SK-N-SH (cell line): Measurements from ENCODE around the gene ITGA6. TPM values are rescaled to one million over a fixed set of nuclear protein-coding genes. Genes with fewer than 3 reads are reported as not detected.

Source experiments
- CTCF ChIA-PET: fragments of 300-600, 350-600 bp; formaldehyde crosslinking; extraction: SDS; loops from one replicate; lab custom pipeline; 2021; lab: Yijun Ruan, JAX
- POLR2A ChIA-PET: fragments of 350-600 bp; sonication (Branson Sonifier 250); formaldehyde crosslinking; extraction: SDS; loops from one replicate; lab custom pipeline; 2020; ENCODE audit warnings: antibody characterized with exemption, inconsistent platforms; lab: Yijun Ruan, JAX
- DNase-seq: peaks from one replicate; pipeline ENCODE4 v3.0.0; 2012
- H2AFZ ChIP-seq: fragments of 200-600 bp; sonication (generic); 2 replicates; pipeline ENCODE4 v1.8.1; 2016; ENCODE audit warnings: antibody characterized with exemption, mild to moderate bottlenecking, low read depth
- H3F3A ChIP-seq: fragments of 200-600 bp; sonication (generic); replicated peaks from 2 replicates; pipeline ENCODE3; 2016; ENCODE audit warnings: antibody characterized with exemption, mild to moderate bottlenecking; ENCODE audit not compliant: insufficient read depth
- H3K27ac ChIP-seq, 2 experiments: fragments of 200-500 bp in 1 of 2; fragments of 200-600 bp in 1 of 2; sonication (Bioruptor generic) in 1 of 2; sonication (generic), shearing (Covaris generic) in 1 of 2; 2 replicates each; pipeline versions ENCODE4 v1.5.1 to v1.6.1; 2014 to 2016; ENCODE audit warnings: low read depth in 2 of 2, inconsistent platforms in 1 of 2, low read length in 1 of 2, mild to moderate bottlenecking in 1 of 2, mixed read lengths in 1 of 2
- H3K27me3 ChIP-seq: fragments of 200-600 bp; sonication (generic), shearing (Covaris generic); 2 replicates; pipeline ENCODE4 v1.6.1; 2016; ENCODE audit warnings: mixed run types; ENCODE audit not compliant: insufficient read depth
- H3K36me3 ChIP-seq, 2 experiments: fragments of 200-500 bp in 1 of 2; fragments of 200-600 bp in 1 of 2; sonication (Bioruptor generic) in 1 of 2; sonication (generic) in 1 of 2; replicated peaks in 1 of 2; 2 replicates each; pipeline versions ENCODE3 to v1.5.1; 2014 to 2016; ENCODE audit warnings: low read length in 1 of 2, mild to moderate bottlenecking in 1 of 2; ENCODE audit not compliant: insufficient read depth in 2 of 2, control insufficient read depth in 1 of 2
- H3K4me1 ChIP-seq, 2 experiments: fragments of 200-500 bp in 1 of 2; fragments of 200-600 bp in 1 of 2; sonication (Bioruptor generic) in 1 of 2; sonication (generic), shearing (Covaris generic) in 1 of 2; 2 replicates each; pipeline versions ENCODE4 v1.5.1 to v1.6.1; 2014 to 2016; ENCODE audit warnings: low read depth in 1 of 2, low read length in 1 of 2, mixed run types in 1 of 2; ENCODE audit not compliant: insufficient read depth in 2 of 2, control insufficient read depth in 1 of 2
- H3K4me2 ChIP-seq: fragments of 200-600 bp; sonication (generic), shearing (Covaris generic); 2 replicates; pipeline ENCODE4 v1.6.1; 2017; ENCODE audit warnings: mixed run types
- H3K4me3 ChIP-seq, 2 experiments: fragments of 200-500 bp in 1 of 2; fragments of 200-600 bp in 1 of 2; sonication (Bioruptor generic) in 1 of 2; sonication (generic), shearing (Covaris generic) in 1 of 2; 2 replicates each; pipeline versions ENCODE4 v1.5.1 to v1.8.1; 2014 to 2016; ENCODE audit warnings: low read depth in 2 of 2, inconsistent platforms in 1 of 2, low read length in 1 of 2, mild to moderate bottlenecking in 1 of 2, mixed read lengths in 1 of 2, moderate library complexity in 1 of 2
- H3K79me2 ChIP-seq: fragments of 200-600 bp; sonication (generic); 2 replicates; pipeline ENCODE4 v1.8.1; 2017; ENCODE audit warnings: mild to moderate bottlenecking; ENCODE audit not compliant: insufficient read depth
- H3K9ac ChIP-seq: fragments of 200-600 bp; sonication (generic); 2 replicates; pipeline ENCODE4 v1.6.1; 2017; ENCODE audit warnings: mixed run types
- H3K9me2 ChIP-seq: fragments of 200-600 bp; sonication (generic); 2 replicates; pipeline ENCODE4 v1.6.1; 2017; ENCODE audit warnings: mixed run types
- H3K9me3 ChIP-seq: fragments of 200-600 bp; sonication (generic); 2 replicates; pipeline ENCODE4 v1.6.1; 2017; ENCODE audit warnings: mixed run types, mild to moderate bottlenecking, moderate library complexity
- H4K20me1 ChIP-seq: fragments of 200-600 bp; sonication (generic); 2 replicates; pipeline ENCODE4 v1.6.1; 2017; ENCODE audit warnings: mild to moderate bottlenecking, mixed run types; ENCODE audit not compliant: insufficient read depth
- CHD2 ChIP-seq: fragments of 150-350 bp; IDR thresholded peaks from 2 replicates; pipeline ENCODE4 v1.6.1; 2018; ENCODE audit warnings: low read length; ENCODE audit not compliant: partially characterized antibody
- ELF1 ChIP-seq: IDR thresholded peaks from 2 replicates; pipeline ENCODE4 v1.4.0; 2012
- EP300 ChIP-seq, 2 experiments: IDR thresholded peaks; 2 replicates each; pipeline versions ENCODE4 v1.4.0 to v1.6.1; 2012; ENCODE audit warnings: borderline replicate concordance in 1 of 2, low read depth in 1 of 2, low read length in 1 of 2
- EZH2phosphoT487 ChIP-seq: fragments of 200-600 bp; sonication (generic); IDR thresholded peaks from 2 replicates; pipeline ENCODE4 v1.6.1; 2017; ENCODE audit warnings: low read depth, mixed run types, mild to moderate bottlenecking, antibody characterized with exemption, moderate library complexity, borderline replicate concordance
- FOXJ3 ChIP-seq: sonication (generic); formaldehyde crosslinking; IDR thresholded peaks from 2 replicates; pipeline ENCODE4 v1.5.1; 2020; ENCODE audit warnings: mild to moderate bottlenecking, missing genetic modification reagents
- FOXM1 ChIP-seq: IDR thresholded peaks from 2 replicates; pipeline ENCODE4 v1.4.0; 2012; ENCODE audit warnings: low read depth, mild to moderate bottlenecking
- GABPA ChIP-seq: IDR thresholded peaks from 2 replicates; pipeline ENCODE4 v1.4.0; 2012; ENCODE audit warnings: low read depth, mild to moderate bottlenecking
- GATA2 ChIP-seq: sonication (generic); formaldehyde crosslinking; IDR thresholded peaks from 2 replicates; pipeline ENCODE4 v1.5.0; 2020; ENCODE audit warnings: mild to moderate bottlenecking, missing genetic modification reagents
- NRF1 ChIP-seq: IDR thresholded peaks from 2 replicates; pipeline ENCODE4 v1.6.1; 2012; ENCODE audit warnings: low read depth, mild to moderate bottlenecking, low read length
- POLR2AphosphoS5 ChIP-seq: IDR thresholded peaks from 2 replicates; pipeline ENCODE4 v1.6.1; 2012; ENCODE audit warnings: low read depth, low read length
- RCOR1 ChIP-seq: fragments of 150-350 bp; IDR thresholded peaks from 2 replicates; pipeline ENCODE4 v1.6.1; 2017; ENCODE audit warnings: antibody characterized with exemption, low read length
- SMC3 ChIP-seq: IDR thresholded peaks from 2 replicates; pipeline ENCODE4 v1.6.1; 2012; ENCODE audit warnings: low read depth, low read length, improper control_type of control experiment
- TAF1 ChIP-seq: IDR thresholded peaks from 2 replicates; pipeline ENCODE4 v1.6.1; 2012; ENCODE audit warnings: low read depth, mild to moderate bottlenecking, low read length, moderate library complexity, borderline replicate concordance
- WGBS: methylation state at CpG from one replicate; pipeline ENCODE4 v1.1.6; 2017; ENCODE audit warnings: low lambda C conversion rate; 5-methylcytosine and 5-hydroxymethylcytosine counted together
- polyA plus RNA-seq, 3 experiments: library from polyadenylated mRNA; depleted of rRNA; stranded (reverse); fragments of >200 nt; gene quantifications; 2 replicates each; pipeline ENCODE4 v1.2.3, GENCODE V29; 2012
- TF ChIP-seq, protein P1 (sequence below): fragments of 200-600 bp; sonication (generic); IDR thresholded peaks from 2 replicates; pipeline ENCODE4 v1.6.1; 2017; ENCODE audit warnings: antibody characterized with exemption, mild to moderate bottlenecking, moderate library complexity
- TF ChIP-seq, protein P2 (sequence below): fragments of 150-350 bp; IDR thresholded peaks from 2 replicates; pipeline ENCODE4 v1.6.1; 2016; ENCODE audit warnings: mild to moderate bottlenecking, low read depth, low read length
- TF ChIP-seq, protein P3 (sequence below): fragments of 150-350 bp; IDR thresholded peaks from 2 replicates; pipeline ENCODE4 v1.6.1; 2017; ENCODE audit warnings: antibody characterized with exemption, low read length, low read depth, borderline replicate concordance

ITGA6 gene
- polyA plus RNA-seq, 1 of the 3 experiments (the other 2 are of a cell fraction), result 26.0 TPM

DNA sequence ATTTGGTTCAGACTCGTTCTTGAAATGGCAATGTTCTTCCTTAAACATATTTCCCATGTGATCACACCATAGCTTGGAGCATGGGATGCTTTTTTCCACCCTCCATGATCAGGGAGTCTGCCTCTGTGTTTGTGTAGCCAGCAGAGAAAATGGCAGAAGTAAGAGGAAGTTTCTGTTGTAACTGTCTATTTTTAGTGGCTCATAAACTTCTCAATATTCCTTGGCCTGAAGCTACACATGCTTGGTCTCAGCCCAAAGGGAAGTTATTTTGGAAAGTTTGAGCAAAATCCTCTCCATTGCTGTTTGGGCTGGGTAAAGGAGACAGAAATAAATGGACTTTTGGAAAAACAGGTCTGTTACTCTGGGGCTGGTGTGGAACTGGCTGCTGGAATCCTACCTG lies 33.4 kb upstream of the ITGA6 start (continued):
- TF ChIP-seq, protein P1, sequence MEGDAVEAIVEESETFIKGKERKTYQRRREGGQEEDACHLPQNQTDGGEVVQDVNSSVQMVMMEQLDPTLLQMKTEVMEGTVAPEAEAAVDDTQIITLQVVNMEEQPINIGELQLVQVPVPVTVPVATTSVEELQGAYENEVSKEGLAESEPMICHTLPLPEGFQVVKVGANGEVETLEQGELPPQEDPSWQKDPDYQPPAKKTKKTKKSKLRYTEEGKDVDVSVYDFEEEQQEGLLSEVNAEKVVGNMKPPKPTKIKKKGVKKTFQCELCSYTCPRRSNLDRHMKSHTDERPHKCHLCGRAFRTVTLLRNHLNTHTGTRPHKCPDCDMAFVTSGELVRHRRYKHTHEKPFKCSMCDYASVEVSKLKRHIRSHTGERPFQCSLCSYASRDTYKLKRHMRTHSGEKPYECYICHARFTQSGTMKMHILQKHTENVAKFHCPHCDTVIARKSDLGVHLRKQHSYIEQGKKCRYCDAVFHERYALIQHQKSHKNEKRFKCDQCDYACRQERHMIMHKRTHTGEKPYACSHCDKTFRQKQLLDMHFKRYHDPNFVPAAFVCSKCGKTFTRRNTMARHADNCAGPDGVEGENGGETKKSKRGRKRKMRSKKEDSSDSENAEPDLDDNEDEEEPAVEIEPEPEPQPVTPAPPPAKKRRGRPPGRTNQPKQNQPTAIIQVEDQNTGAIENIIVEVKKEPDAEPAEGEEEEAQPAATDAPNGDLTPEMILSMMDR, result no peak
- TF ChIP-seq RCOR1 (no peak), EP300 (IDR thresholded peaks at IDR 0.05; ENCODE audit: borderline replicate concordance in 1 of 2, low read depth in 1 of 2, low read length in 1 of 2) (no peak), GATA2 (CRISPR knock-in tag) (no peak), POLR2AphosphoS5 (no peak), NRF1 (no peak), TAF1 (no peak), SMC3 (no peak)

DNA sequence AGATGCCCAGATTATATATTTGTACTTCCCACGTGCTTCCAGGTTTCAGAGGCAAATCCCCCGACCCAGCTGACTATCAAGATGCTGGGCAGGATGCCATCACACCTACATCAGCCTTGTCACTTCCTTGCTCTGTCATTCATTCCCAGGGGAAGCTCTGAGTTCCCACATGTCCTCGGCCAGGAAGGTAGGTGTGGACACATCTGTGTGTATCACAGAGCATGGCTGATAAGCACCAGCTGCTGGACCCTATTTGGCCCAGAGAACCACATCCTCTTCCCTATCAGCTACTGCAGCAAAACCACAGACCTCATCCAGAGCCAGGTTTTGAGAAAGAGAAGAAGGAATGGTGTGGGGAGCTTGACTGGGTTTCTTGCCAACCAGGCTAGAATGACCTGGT lies 31.9 kb upstream of the ITGA6 start:
- ChIA-PET CTCF (interaction anchor here (0.8 to 1.5 kb wide), 3 partner anchors 63 to 223 kb away, joined by 3 to 5 read pairs (median 3); no protein-coding TSS in a partner anchor), POLR2A (no interaction called here)
- Histone ChIP-seq H3K36me3 (no peaks in the 10 kb centered on the region), H3K4me3 (no peak overlapping the region), H3K79me2 (no peaks in the 10 kb centered on the region), H3K4me1 (no peaks in the 10 kb centered on the region), H4K20me1 (no peaks in the 10 kb centered on the region), H2AFZ (no peak overlapping the region), H3K9me2 (no peaks in the 10 kb centered on the region), H3K4me2 (no peak overlapping the region), H3K9ac (no peak overlapping the region), H3F3A (no peaks in the 10 kb centered on the region), H3K27ac (no peak overlapping the region), H3K9me3 (no peaks in the 10 kb centered on the region), H3K27me3 (no peaks in the 10 kb centered on the region)
- DNase-seq, result no peak
- 39% methylated on average over 3 of the region's 3 CpGs for WGBS
- no peak for TF ChIP-seq EP300 (IDR thresholded peaks at IDR 0.05; ENCODE audit: borderline replicate concordance in 1 of 2, low read depth in 1 of 2, low read length in 1 of 2)
- TF ChIP-seq CHD2, result no peak
- TF ChIP-seq, protein P2, sequence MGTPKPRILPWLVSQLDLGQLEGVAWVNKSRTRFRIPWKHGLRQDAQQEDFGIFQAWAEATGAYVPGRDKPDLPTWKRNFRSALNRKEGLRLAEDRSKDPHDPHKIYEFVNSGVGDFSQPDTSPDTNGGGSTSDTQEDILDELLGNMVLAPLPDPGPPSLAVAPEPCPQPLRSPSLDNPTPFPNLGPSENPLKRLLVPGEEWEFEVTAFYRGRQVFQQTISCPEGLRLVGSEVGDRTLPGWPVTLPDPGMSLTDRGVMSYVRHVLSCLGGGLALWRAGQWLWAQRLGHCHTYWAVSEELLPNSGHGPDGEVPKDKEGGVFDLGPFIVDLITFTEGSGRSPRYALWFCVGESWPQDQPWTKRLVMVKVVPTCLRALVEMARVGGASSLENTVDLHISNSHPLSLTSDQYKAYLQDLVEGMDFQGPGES, result no peak
- TF ChIP-seq, protein P1, result no peak
- no peak for TF ChIP-seq ELF1
- TF ChIP-seq, protein P3, sequence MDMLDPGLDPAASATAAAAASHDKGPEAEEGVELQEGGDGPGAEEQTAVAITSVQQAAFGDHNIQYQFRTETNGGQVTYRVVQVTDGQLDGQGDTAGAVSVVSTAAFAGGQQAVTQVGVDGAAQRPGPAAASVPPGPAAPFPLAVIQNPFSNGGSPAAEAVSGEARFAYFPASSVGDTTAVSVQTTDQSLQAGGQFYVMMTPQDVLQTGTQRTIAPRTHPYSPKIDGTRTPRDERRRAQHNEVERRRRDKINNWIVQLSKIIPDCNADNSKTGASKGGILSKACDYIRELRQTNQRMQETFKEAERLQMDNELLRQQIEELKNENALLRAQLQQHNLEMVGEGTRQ, result no peak
- TF ChIP-seq GABPA, result no peak
- no peak for TF ChIP-seq FOXM1
- no peak for TF ChIP-seq FOXJ3 (CRISPR knock-in tag)
- no peak for TF ChIP-seq EZH2phosphoT487
